Measurements from ENCODE around the gene AFF3. TPM values are rescaled to one million over a fixed set of nuclear protein-coding genes. Genes with fewer than 3 reads are reported as not detected.

The AFF3 gene
- total and polyA plus RNA-seq, 2 donors (not counting 1 experiment from before 2014, with no cell fraction given), result 0.50 to 2.5 TPM

DNA sequence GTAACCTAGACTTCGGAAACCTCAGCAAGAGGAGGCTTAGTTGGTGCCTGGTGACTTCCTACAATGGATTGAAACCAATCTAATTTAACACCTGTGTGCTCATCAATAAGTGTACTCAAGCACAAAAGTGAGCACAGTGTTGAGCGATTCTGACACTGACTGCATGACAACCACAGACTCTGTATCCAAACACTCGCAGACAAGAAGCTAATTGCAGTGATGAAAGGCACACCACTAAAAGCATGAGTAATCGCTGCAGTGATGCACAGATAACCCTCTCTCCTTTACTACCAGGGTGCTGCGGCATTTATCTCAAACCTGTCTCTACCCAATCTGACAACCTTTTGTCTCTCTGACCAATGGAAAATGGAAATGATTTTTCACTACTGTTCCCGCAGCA lies 168.1 kb downstream of the AFF3 start:
- H3K4me3 ChIP-seq (replicated peaks in 1 of 4; ENCODE audit: control extremely low read depth in 1 of 4, insufficient read depth in 1 of 4, low read depth in 3 of 4, low read length in 4 of 4), result no peak overlapping the region
- H3K9me3 ChIP-seq (ENCODE audit: control insufficient read depth, insufficient read depth, low read depth, low read length), result no peaks in the 10 kb centered on the region
- H4K20me1 ChIP-seq (ENCODE audit: control insufficient read depth, extremely low read depth, insufficient read depth, low read length), result no peaks in the 10 kb centered on the region
- H3K79me2 ChIP-seq (ENCODE audit: control insufficient read depth, insufficient read depth, low read length), result no peaks in the 10 kb centered on the region
- peak in 1 of 2 donors; percentile 80 for DNase-seq (ENCODE audit: low read depth in 2 of 2)
- no peak overlapping the region for H3K9ac ChIP-seq (ENCODE audit: insufficient read depth, low read length)
- no peaks in the 10 kb centered on the region for H3K36me3 ChIP-seq (ENCODE audit: control insufficient read depth, insufficient read depth, low read length)
- TF ChIP-seq EZH2 (IDR thresholded peaks at IDR 0.05; ENCODE audit: low read length, missing control alignments) (no peak), CTCF (conservative IDR thresholded peaks at IDR 0.05 in 1 of 2, IDR thresholded peaks at IDR 0.05 in 1 of 2; ENCODE audit: low read depth in 1 of 2, low read length in 2 of 2) (no peak)
- peaks cover 2% of the 10 kb centered on the region for H3K4me1 ChIP-seq (ENCODE audit: control insufficient read depth, extremely low read depth, insufficient read depth, low read length)
- no peaks in the 10 kb centered on the region for H3K27me3 ChIP-seq (ENCODE audit: control insufficient read depth, insufficient read depth, low read length)
- H3K27ac ChIP-seq (ENCODE audit: insufficient read depth, low read length), result no peak overlapping the region
- no peak overlapping the region for H2AFZ ChIP-seq (ENCODE audit: low read length)
- no peak overlapping the region for H3K4me2 ChIP-seq (ENCODE audit: extremely low read depth, insufficient read depth, low read length)

- DNase-seq (ENCODE audit: low read depth in 2 of 2), result peak; percentile 25 to 57
- H3K79me2 ChIP-seq (ENCODE audit: control insufficient read depth, insufficient read depth, low read length), result no peaks in the 10 kb centered on the region
- no peaks in the 10 kb centered on the region for H4K20me1 ChIP-seq (ENCODE audit: control insufficient read depth, extremely low read depth, insufficient read depth, low read length)
- H2AFZ ChIP-seq (ENCODE audit: low read length), result no peak overlapping the region
- peaks cover 2% of the 10 kb centered on the region for H3K4me1 ChIP-seq (ENCODE audit: control insufficient read depth, extremely low read depth, insufficient read depth, low read length)
- no peaks in the 10 kb centered on the region for H3K36me3 ChIP-seq (ENCODE audit: control insufficient read depth, insufficient read depth, low read length)
- no peak overlapping the region for H3K9ac ChIP-seq (ENCODE audit: insufficient read depth, low read length)
- no peaks in the 10 kb centered on the region for H3K27me3 ChIP-seq (ENCODE audit: control insufficient read depth, insufficient read depth, low read length)
- H3K9me3 ChIP-seq (ENCODE audit: control insufficient read depth, insufficient read depth, low read depth, low read length), result no peaks in the 10 kb centered on the region
- no peak overlapping the region for H3K27ac ChIP-seq (ENCODE audit: insufficient read depth, low read length)
- no peak overlapping the region for H3K4me3 ChIP-seq (replicated peaks in 1 of 4; ENCODE audit: control extremely low read depth in 1 of 4, insufficient read depth in 1 of 4, low read depth in 3 of 4, low read length in 4 of 4)
- TF ChIP-seq EZH2 (IDR thresholded peaks at IDR 0.05; ENCODE audit: low read length, missing control alignments) (no peak), CTCF (conservative IDR thresholded peaks at IDR 0.05 in 1 of 2, IDR thresholded peaks at IDR 0.05 in 1 of 2; ENCODE audit: low read depth in 1 of 2, low read length in 2 of 2) (no peak)
- H3K4me2 ChIP-seq (ENCODE audit: extremely low read depth, insufficient read depth, low read length), result no peak overlapping the region
These were observed 171.0 kb downstream of the AFF3 start for GRCh38 chr2:99971326-99971900.

DNA sequence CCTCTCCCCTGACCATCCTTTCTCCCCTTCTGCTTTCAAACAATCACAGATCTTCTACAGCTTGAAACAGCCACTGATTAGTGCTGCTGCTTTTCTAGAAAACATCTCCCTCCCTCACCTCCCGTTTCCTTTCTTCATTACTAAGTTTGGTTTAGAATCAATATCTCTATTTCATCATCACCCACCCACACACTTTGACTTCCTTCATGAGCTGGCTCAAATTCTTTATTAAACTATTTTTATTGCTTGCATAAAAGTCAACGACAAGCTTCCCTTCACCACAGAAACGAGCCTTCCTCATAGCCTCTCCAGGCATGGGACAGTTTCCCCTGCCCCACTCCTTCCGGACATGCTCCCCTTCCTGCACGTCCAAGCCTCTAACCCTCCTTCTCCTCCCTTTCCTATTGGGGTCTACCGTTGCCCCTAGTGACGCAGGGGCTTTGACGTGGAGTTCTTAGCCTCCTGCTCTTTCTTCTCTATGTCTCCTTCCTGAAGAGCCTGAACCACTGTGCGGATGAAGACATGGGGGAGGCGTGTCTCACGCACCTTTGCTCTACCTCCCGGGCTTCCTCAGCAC lies 172.0 kb downstream of the AFF3 start:
- H3K79me2 ChIP-seq (ENCODE audit: control insufficient read depth, insufficient read depth, low read length), result no peaks in the 10 kb centered on the region
- H3K9me3 ChIP-seq (ENCODE audit: control insufficient read depth, insufficient read depth, low read depth, low read length), result no peaks in the 10 kb centered on the region
- no peak overlapping the region for H3K4me3 ChIP-seq (replicated peaks in 1 of 4; ENCODE audit: control extremely low read depth in 1 of 4, insufficient read depth in 1 of 4, low read depth in 3 of 4, low read length in 4 of 4)
- H3K9ac ChIP-seq (ENCODE audit: insufficient read depth, low read length), result no peak overlapping the region
- TF ChIP-seq CTCF (conservative IDR thresholded peaks at IDR 0.05 in 1 of 2, IDR thresholded peaks at IDR 0.05 in 1 of 2; ENCODE audit: low read depth in 1 of 2, low read length in 2 of 2) (no peak), EZH2 (IDR thresholded peaks at IDR 0.05; ENCODE audit: low read length, missing control alignments) (no peak)
- no peaks in the 10 kb centered on the region for H3K36me3 ChIP-seq (ENCODE audit: control insufficient read depth, insufficient read depth, low read length)
- no peaks in the 10 kb centered on the region for H4K20me1 ChIP-seq (ENCODE audit: control insufficient read depth, extremely low read depth, insufficient read depth, low read length)
- H3K4me1 ChIP-seq (ENCODE audit: control insufficient read depth, extremely low read depth, insufficient read depth, low read length), result peaks cover 2% of the 10 kb centered on the region
- H3K27ac ChIP-seq (ENCODE audit: insufficient read depth, low read length), result no peak overlapping the region
- no peaks in the 10 kb centered on the region for H3K27me3 ChIP-seq (ENCODE audit: control insufficient read depth, insufficient read depth, low read length)
- H3K4me2 ChIP-seq (ENCODE audit: extremely low read depth, insufficient read depth, low read length), result no peak overlapping the region
- DNase-seq (ENCODE audit: low read depth in 2 of 2), result peak in 1 of 2 donors; percentile 54
- no peak overlapping the region for H2AFZ ChIP-seq (ENCODE audit: low read length)

Data from fibroblast of lung (primary cell).